AG09309 (cell line): Measurements from ENCODE around the gene ZFHX3.
A peak's percentile ranks its signal among the peaks of the same experiment; 100 is the strongest.

ENCODE experiments used
- DNase-seq: peaks from one replicate; pipeline ENCODE4 v3.0.0-alpha.2; 2010; ENCODE audit warnings: low read depth
- H3K4me3 ChIP-seq: 2 replicates; pipeline ENCODE4 v1.5.1; 2011; ENCODE audit warnings: mild to moderate bottlenecking, low read depth, low read length, moderate library complexity; ENCODE audit not compliant: control insufficient read depth
- CTCF ChIP-seq: IDR thresholded peaks from 2 replicates; pipeline ENCODE4 v1.5.1; 2011; ENCODE audit warnings: mild to moderate bottlenecking, low read depth, low read length, inconsistent platforms; ENCODE audit not compliant: insufficient read depth, control insufficient read depth; ENCODE audit errors: missing control alignments

Gene ZFHX3

GRCh38 chr16:72743011-72743761 is 304.7 kb downstream of the ZFHX3 start:
- DNase-seq, result no peak
- no peak for TF ChIP-seq CTCF
- H3K4me3 ChIP-seq, result no peak overlapping the region

- DNase-seq, result no peak
- no peak for TF ChIP-seq CTCF
Observed at GRCh38 chr16:72740347-72740746, 307.6 kb downstream of the ZFHX3 start.

GRCh38 chr16:72739577-72739976 is 308.4 kb downstream of the ZFHX3 start:
- TF ChIP-seq CTCF, result no peak
- no peak overlapping the region for H3K4me3 ChIP-seq
- peak; percentile 31 for DNase-seq

More at GRCh38 chr16:72740347-72740746, 307.6 kb downstream of the ZFHX3 start:
- no peak overlapping the region for H3K4me3 ChIP-seq

GRCh38 chr16:72736074-72736473 is 311.9 kb downstream of the ZFHX3 start:
- TF ChIP-seq CTCF, result no peak
- no peak for DNase-seq
- no peak overlapping the region for H3K4me3 ChIP-seq
